Measurements from ENCODE around the gene TSPYL2.

The TSPYL2 gene

DNA sequence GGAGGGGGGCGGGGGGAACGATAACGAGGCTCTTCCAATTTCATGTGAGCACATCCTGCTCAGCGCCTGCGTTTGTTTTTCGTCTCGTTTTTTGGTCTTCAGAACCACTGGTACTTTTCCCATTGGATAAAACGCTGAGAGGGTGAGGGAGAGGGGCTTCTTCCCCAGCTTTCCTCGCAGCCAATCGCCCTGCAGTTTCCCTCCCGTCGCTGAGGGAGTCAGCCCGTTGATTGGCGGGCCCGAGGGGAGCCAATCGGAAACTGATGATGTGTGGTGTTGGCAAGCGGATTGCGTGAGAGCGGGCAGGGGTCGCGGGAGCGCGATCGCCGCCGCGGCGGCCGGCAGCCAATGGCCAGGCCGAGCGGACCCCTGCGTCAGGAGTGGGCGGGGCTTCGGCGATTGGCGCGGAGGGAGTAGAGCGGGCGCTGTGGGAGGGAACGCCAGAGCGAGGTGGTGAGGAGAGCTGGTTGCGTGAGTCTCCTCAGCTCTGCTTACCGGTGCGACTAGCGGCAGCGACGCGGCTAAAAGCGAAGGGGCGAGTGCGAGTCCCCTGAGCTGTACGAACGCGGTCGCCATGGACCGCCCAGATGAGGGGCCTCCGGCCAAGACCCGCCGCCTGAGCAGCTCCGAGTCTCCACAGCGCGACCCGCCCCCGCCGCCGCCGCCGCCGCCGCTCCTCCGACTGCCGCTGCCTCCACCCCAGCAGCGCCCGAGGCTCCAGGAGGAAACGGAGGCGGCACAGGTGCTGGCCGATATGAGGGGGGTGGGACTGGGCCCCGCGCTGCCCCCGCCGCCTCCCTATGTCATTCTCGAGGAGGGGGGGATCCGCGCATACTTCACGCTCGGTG lies at the start of gene TSPYL2:
Gene TSPYL2 (plus strand): TSS at position 443 of the 848 bp plus-strand sequence. CDS start 132 bp downstream, at position 575.
- ATAC-seq (ENCODE audit: low read depth) (peak; percentile 90), DNase-seq (ENCODE audit: low spot score in 2 of 2) (peak; percentile 80 to 91)
- no peaks in the 10 kb centered on the region for H3K27me3 Mint-ChIP-seq
- peak within 1 kb of the TSS; percentile 91 for H3K4me3 Mint-ChIP-seq
- H3K27ac Mint-ChIP-seq, result peak within 1 kb of the TSS; percentile 96
- peaks cover 13% of the 10 kb centered on the region for H3K36me3 Mint-ChIP-seq
- H3K9me3 Mint-ChIP-seq, result no peaks in the 10 kb centered on the region
- H3K4me1 Mint-ChIP-seq, result peaks cover 29% of the 10 kb centered on the region

DNA sequence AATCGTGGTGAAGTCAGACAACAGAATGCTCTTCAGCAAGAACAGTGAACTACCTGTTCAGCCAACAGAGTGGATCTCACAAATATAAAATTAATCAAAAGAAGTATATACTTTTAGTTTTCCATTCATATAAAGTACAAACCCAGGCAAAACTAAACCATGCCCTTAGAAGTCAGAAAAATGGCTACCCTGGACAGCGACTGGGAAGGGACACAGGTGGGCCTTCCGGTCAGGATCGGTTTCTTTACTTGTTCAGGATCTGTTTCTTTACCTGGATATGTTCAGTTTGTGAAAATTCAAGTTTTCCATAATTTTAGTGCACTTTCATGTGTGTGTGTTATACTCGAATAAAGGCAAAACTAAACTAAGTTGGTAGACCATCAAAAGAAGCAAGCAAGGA lies 46.0 kb upstream of the TSPYL2 start:
- Mint-ChIP-seq H3K36me3 (no peaks in the 10 kb centered on the region), H3K4me3 (no peak overlapping the region), H3K27me3 (peaks cover 6% of the 10 kb centered on the region), H3K27ac (no peak overlapping the region), H3K9me3 (no peaks in the 10 kb centered on the region), H3K4me1 (no peaks in the 10 kb centered on the region)
- DNase-seq (ENCODE audit: low spot score in 2 of 2), result no peak
- no peak for ATAC-seq (ENCODE audit: low read depth)

- H3K4me3 Mint-ChIP-seq, result no peak overlapping the region
- no peak for ATAC-seq (ENCODE audit: low read depth)
- DNase-seq (ENCODE audit: low spot score in 2 of 2), result no peak
- no peaks in the 10 kb centered on the region for H3K36me3 Mint-ChIP-seq
- peaks cover 6% of the 10 kb centered on the region for H3K27me3 Mint-ChIP-seq
- H3K27ac Mint-ChIP-seq, result no peak overlapping the region
- no peaks in the 10 kb centered on the region for H3K9me3 Mint-ChIP-seq
- H3K4me1 Mint-ChIP-seq, result no peaks in the 10 kb centered on the region
Measured at GRCh38 chrX:53039236-53039635, 42.9 kb upstream of the TSPYL2 start.

DNA sequence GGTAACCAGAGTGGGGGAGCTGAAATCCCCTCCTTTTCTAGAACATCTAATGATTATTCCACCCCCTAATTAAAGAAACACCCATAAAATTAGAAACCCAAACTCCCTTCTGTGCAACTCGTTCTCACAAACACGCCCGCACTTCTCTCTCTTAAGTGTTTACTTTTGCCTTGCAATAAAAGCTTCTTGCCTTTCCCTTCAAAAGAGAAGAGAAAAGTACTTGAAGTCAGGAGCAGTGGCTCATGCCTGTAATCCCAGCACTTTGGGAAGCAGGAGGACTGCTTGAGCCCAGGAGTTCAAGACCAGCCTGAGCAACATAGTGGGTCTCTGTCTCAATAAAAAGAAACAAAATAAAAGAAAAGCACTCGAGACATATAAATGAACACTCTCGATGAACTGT lies 37.2 kb upstream of the TSPYL2 start:
- Mint-ChIP-seq H3K4me1 (no peaks in the 10 kb centered on the region), H3K4me3 (no peak overlapping the region), H3K27ac (no peak overlapping the region), H3K9me3 (no peaks in the 10 kb centered on the region), H3K36me3 (no peaks in the 10 kb centered on the region), H3K27me3 (peaks cover 7% of the 10 kb centered on the region)
- ATAC-seq (ENCODE audit: low read depth), result no peak
- DNase-seq (ENCODE audit: low spot score in 2 of 2), result no peak

- ATAC-seq (ENCODE audit: low read depth) (no peak), DNase-seq (ENCODE audit: low spot score in 2 of 2) (no peak)
- Mint-ChIP-seq H3K4me1 (no peaks in the 10 kb centered on the region), H3K27ac (no peak overlapping the region), H3K4me3 (no peak overlapping the region), H3K36me3 (no peaks in the 10 kb centered on the region), H3K9me3 (no peaks in the 10 kb centered on the region), H3K27me3 (peaks cover 9% of the 10 kb centered on the region)
Measured at GRCh38 chrX:53047228-53047627, 34.9 kb upstream of the TSPYL2 start.

DNA sequence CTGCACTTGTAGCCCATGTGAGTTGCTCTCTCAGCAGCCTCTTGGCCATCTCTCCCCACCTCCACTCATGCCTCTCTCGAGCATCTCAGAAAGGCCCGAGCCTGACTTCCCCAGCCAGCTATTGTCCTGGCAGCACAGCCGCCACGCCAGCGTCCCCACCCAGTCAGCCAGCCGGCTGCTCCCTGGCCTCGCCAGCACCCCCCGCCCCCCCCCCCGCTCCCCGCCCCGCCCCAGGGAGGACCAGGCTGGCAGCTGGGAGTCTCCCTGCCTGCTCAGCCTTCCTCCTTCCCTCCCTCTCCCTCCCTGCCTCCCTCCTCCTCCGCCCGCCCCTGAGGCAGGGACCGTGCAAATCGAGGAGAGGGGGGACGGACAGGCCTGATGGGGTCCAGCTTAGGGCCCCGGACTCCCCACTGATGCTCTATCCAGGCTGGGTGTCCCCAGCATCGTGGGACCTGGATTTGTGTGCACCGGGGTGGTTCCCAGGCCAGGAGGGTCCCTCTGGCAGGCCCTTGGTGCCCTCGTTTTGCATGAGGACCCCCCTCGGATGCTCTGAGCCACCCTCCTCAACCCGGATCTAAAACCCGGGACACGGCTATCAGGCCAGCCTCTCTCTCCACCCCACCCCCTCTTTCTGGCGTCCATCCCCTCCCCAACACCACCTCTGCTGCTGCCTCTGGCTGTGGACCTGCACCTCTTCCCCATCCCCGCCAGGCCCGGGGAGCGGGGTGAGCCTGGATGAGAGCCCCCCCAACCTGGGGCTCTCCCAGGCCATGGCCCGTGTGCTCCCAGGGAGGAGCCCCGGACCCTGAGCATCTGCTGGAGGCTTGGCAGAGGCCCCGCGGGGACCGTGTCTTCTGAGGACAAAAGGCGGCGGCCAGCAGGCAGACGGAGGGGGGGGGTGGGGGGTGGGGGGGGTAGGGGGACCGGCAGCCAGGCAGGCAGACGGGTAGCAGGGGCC lies 33.7 kb upstream of the TSPYL2 start, which contains the start of gene GPR173:
Gene GPR173 (plus strand): TSS at position 621 of the 958 bp plus-strand sequence. CDS start 27,833 bp downstream, outside the sequence.
- H3K4me1 Mint-ChIP-seq, result no peaks in the 10 kb centered on the region
- H3K27me3 Mint-ChIP-seq, result peaks cover 9% of the 10 kb centered on the region
- no peak within 1 kb of the TSS for H3K4me3 Mint-ChIP-seq
- no peaks in the 10 kb centered on the region for H3K36me3 Mint-ChIP-seq
- H3K27ac Mint-ChIP-seq, result no peak within 1 kb of the TSS
- ATAC-seq (ENCODE audit: low read depth) (no peak), DNase-seq (ENCODE audit: low spot score in 2 of 2) (no peak)
- no peaks in the 10 kb centered on the region for H3K9me3 Mint-ChIP-seq

- DNase-seq (ENCODE audit: low spot score in 2 of 2) (no peak), ATAC-seq (ENCODE audit: low read depth) (no peak)
- Mint-ChIP-seq H3K4me3 (no peak overlapping the region), H3K27ac (no peak overlapping the region), H3K4me1 (peaks cover 2% of the 10 kb centered on the region), H3K9me3 (no peaks in the 10 kb centered on the region), H3K36me3 (no peaks in the 10 kb centered on the region), H3K27me3 (peaks cover 9% of the 10 kb centered on the region)
Measured at GRCh38 chrX:53049127-53049517, 33.0 kb upstream of the TSPYL2 start.

- Mint-ChIP-seq H3K27me3 (peaks cover 9% of the 10 kb centered on the region), H3K4me1 (peaks cover 2% of the 10 kb centered on the region), H3K27ac (no peak overlapping the region), H3K36me3 (no peaks in the 10 kb centered on the region), H3K9me3 (no peaks in the 10 kb centered on the region), H3K4me3 (no peak overlapping the region)
- ATAC-seq (ENCODE audit: low read depth) (no peak), DNase-seq (ENCODE audit: low spot score in 2 of 2) (no peak)
Measured at GRCh38 chrX:53050841-53051240, 31.3 kb upstream of the TSPYL2 start.

- Mint-ChIP-seq H3K36me3 (no peaks in the 10 kb centered on the region), H3K4me3 (no peak overlapping the region), H3K4me1 (peaks cover 2% of the 10 kb centered on the region), H3K9me3 (no peaks in the 10 kb centered on the region), H3K27ac (no peak overlapping the region), H3K27me3 (peaks cover 2% of the 10 kb centered on the region)
- no peak for DNase-seq (ENCODE audit: low spot score in 2 of 2)
- no peak for ATAC-seq (ENCODE audit: low read depth)
Measured at GRCh38 chrX:53055244-53055849, 26.8 kb upstream of the TSPYL2 start.

DNA sequence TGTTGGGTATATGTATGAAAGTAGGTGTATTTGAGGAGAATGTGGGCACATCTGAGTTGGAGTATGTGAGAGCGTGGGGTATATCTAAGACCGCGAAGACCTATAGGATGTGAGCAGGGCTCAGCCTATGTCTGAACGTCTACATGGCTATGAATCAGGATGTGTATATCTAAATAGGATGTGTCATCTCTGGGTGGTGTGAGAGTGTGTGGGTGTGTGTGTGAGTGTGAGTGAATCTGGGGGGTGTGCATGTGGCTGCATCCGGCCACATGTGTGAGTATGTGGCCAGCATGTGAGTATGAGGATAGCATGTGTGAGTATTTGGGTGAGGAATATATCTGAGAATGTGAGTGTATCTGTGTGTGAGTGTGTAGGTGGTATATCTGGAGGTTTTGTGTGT lies 25.9 kb upstream of the TSPYL2 start:
- Mint-ChIP-seq H3K4me1 (peaks cover 2% of the 10 kb centered on the region), H3K9me3 (no peaks in the 10 kb centered on the region), H3K4me3 (no peak overlapping the region), H3K27me3 (no peaks in the 10 kb centered on the region), H3K36me3 (no peaks in the 10 kb centered on the region), H3K27ac (no peak overlapping the region)
- DNase-seq (ENCODE audit: low spot score in 2 of 2), result no peak
- ATAC-seq (ENCODE audit: low read depth), result no peak

GRCh38 chrX:53065104-53065503 lies 17.1 kb upstream of the TSPYL2 start:
- H3K9me3 Mint-ChIP-seq, result no peaks in the 10 kb centered on the region
- no peak for ATAC-seq (ENCODE audit: low read depth)
- no peak for DNase-seq (ENCODE audit: low spot score in 2 of 2)
- H3K4me3 Mint-ChIP-seq, result no peak overlapping the region
- H3K27ac Mint-ChIP-seq, result no peak overlapping the region
- no peaks in the 10 kb centered on the region for H3K4me1 Mint-ChIP-seq
- no peaks in the 10 kb centered on the region for H3K36me3 Mint-ChIP-seq
- H3K27me3 Mint-ChIP-seq, result no peaks in the 10 kb centered on the region

DNA sequence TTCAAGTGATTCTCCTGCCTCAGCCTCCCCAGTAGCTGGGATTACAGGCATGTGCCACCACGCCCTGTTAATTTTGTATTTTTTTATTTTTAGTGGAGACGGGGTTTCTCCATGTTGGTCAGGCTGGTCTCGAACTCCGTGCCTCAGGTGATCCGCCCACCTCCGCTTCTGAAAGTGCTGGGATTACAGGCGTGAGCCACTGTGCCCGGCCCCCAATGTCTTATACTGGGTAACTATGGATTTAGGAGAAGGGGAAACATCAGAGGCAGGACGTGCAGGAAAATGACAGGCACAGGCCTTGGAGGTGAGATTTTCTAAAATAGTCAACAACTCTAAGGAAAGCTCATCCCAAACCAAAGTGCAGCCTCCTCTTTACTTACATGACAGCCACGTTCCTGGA lies 11.1 kb upstream of the TSPYL2 start:
- Mint-ChIP-seq H3K36me3 (no peaks in the 10 kb centered on the region), H3K4me3 (no peak overlapping the region), H3K9me3 (no peaks in the 10 kb centered on the region), H3K27ac (no peak overlapping the region), H3K27me3 (no peaks in the 10 kb centered on the region), H3K4me1 (peaks cover 12% of the 10 kb centered on the region)
- DNase-seq (ENCODE audit: low spot score in 2 of 2), result no peak
- no peak for ATAC-seq (ENCODE audit: low read depth)

GRCh38 chrX:53071604-53072417 lies 10.4 kb upstream of the TSPYL2 start:
- H3K27ac Mint-ChIP-seq, result peak overlapping the region; percentile 84
- H3K27me3 Mint-ChIP-seq, result no peaks in the 10 kb centered on the region
- peaks cover 2% of the 10 kb centered on the region for H3K9me3 Mint-ChIP-seq
- peaks cover 16% of the 10 kb centered on the region for H3K4me1 Mint-ChIP-seq
- DNase-seq (ENCODE audit: low spot score in 2 of 2), result peak; percentile 63 to 67
- H3K4me3 Mint-ChIP-seq, result peak overlapping the region; percentile 86
- no peaks in the 10 kb centered on the region for H3K36me3 Mint-ChIP-seq
- peak; percentile 83 for ATAC-seq (ENCODE audit: low read depth)

All from memory B cell (primary cell).